Measurements from ENCODE around the gene AHRR.

- TF ChIP-seq, protein P1, sequence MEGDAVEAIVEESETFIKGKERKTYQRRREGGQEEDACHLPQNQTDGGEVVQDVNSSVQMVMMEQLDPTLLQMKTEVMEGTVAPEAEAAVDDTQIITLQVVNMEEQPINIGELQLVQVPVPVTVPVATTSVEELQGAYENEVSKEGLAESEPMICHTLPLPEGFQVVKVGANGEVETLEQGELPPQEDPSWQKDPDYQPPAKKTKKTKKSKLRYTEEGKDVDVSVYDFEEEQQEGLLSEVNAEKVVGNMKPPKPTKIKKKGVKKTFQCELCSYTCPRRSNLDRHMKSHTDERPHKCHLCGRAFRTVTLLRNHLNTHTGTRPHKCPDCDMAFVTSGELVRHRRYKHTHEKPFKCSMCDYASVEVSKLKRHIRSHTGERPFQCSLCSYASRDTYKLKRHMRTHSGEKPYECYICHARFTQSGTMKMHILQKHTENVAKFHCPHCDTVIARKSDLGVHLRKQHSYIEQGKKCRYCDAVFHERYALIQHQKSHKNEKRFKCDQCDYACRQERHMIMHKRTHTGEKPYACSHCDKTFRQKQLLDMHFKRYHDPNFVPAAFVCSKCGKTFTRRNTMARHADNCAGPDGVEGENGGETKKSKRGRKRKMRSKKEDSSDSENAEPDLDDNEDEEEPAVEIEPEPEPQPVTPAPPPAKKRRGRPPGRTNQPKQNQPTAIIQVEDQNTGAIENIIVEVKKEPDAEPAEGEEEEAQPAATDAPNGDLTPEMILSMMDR (IDR thresholded peaks at IDR 0.05): no peak
- no peak for TF ChIP-seq POLR2A (IDR thresholded peaks at IDR 0.05)
Observed at GRCh38 chr5:436641-436975, 115.1 kb downstream of the AHRR start.
